Gastrocnemius medialis (tissue), 4 donors: ENCODE measurements around the gene DHX8.

ENCODE experiments used
- POLR2A ChIP-seq, 2 donors: fragments of 450-650 bp; IDR thresholded peaks; one replicate each; pipeline ENCODE4 v1.6.1; 2017; ENCODE audit warnings: antibody characterized with exemption in 2 of 2, mild to moderate bottlenecking in 2 of 2, moderate library complexity in 2 of 2
- TF ChIP-seq, protein P1 (sequence below), 5 experiments: fragments of 450-650 bp in 3 of 5; fragments of 200-600 bp in 2 of 5; sonication (generic) in 2 of 5; IDR thresholded peaks in 4 of 5; conservative IDR thresholded peaks in 1 of 5; 1 replicate in 4 of 5; 2 replicates in 1 of 5; pipeline ENCODE4 v1.5.1; 2016 to 2019; ENCODE audit warnings: antibody characterized with exemption in 5 of 5, mild to moderate bottlenecking in 3 of 5, moderate library complexity in 3 of 5

- TF ChIP-seq POLR2A (IDR thresholded peaks at IDR 0.05): no peak
- TF ChIP-seq, protein P1, sequence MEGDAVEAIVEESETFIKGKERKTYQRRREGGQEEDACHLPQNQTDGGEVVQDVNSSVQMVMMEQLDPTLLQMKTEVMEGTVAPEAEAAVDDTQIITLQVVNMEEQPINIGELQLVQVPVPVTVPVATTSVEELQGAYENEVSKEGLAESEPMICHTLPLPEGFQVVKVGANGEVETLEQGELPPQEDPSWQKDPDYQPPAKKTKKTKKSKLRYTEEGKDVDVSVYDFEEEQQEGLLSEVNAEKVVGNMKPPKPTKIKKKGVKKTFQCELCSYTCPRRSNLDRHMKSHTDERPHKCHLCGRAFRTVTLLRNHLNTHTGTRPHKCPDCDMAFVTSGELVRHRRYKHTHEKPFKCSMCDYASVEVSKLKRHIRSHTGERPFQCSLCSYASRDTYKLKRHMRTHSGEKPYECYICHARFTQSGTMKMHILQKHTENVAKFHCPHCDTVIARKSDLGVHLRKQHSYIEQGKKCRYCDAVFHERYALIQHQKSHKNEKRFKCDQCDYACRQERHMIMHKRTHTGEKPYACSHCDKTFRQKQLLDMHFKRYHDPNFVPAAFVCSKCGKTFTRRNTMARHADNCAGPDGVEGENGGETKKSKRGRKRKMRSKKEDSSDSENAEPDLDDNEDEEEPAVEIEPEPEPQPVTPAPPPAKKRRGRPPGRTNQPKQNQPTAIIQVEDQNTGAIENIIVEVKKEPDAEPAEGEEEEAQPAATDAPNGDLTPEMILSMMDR (IDR thresholded peaks at IDR 0.05 in 4 of 5, conservative IDR thresholded peaks at IDR 0.05 in 1 of 5): no peak
Measured at GRCh38 chr17:43562679-43563599, 79.2 kb downstream of the DHX8 start.
